ENCODE measurements around the gene ADAM10.

The ADAM10 gene

GRCh38 chr15:58569455-58569854, 180.1 kb downstream of the ADAM10 start:
- no peak overlapping the region for H3K4me2 ChIP-seq (ENCODE audit: low read depth, low read length, poor library complexity, severe bottlenecking)
- H3K9me2 ChIP-seq (replicated peaks; ENCODE audit: low read depth, low read length): no peaks in the 10 kb centered on the region
- no peaks in the 10 kb centered on the region for H4K20me1 ChIP-seq (ENCODE audit: insufficient read depth, low read length, poor library complexity, severe bottlenecking)
- no peak overlapping the region for H3K9ac ChIP-seq (ENCODE audit: low read depth, low read length, poor library complexity, severe bottlenecking)
- H3K4me1 ChIP-seq (ENCODE audit: insufficient read depth, low read length, poor library complexity, severe bottlenecking): peaks cover 13% of the 10 kb centered on the region
- H3K79me2 ChIP-seq (ENCODE audit: insufficient read depth, low read length): no peaks in the 10 kb centered on the region
- no peaks in the 10 kb centered on the region for H3K36me3 ChIP-seq (ENCODE audit: insufficient read depth, low read length)
- no peak overlapping the region; the same call in 1 of the 2 replicates for H2AFZ ChIP-seq (ENCODE audit: low read length)
- TF ChIP-seq, protein P1, sequence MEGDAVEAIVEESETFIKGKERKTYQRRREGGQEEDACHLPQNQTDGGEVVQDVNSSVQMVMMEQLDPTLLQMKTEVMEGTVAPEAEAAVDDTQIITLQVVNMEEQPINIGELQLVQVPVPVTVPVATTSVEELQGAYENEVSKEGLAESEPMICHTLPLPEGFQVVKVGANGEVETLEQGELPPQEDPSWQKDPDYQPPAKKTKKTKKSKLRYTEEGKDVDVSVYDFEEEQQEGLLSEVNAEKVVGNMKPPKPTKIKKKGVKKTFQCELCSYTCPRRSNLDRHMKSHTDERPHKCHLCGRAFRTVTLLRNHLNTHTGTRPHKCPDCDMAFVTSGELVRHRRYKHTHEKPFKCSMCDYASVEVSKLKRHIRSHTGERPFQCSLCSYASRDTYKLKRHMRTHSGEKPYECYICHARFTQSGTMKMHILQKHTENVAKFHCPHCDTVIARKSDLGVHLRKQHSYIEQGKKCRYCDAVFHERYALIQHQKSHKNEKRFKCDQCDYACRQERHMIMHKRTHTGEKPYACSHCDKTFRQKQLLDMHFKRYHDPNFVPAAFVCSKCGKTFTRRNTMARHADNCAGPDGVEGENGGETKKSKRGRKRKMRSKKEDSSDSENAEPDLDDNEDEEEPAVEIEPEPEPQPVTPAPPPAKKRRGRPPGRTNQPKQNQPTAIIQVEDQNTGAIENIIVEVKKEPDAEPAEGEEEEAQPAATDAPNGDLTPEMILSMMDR (conservative IDR thresholded peaks at IDR 0.05; ENCODE audit: low read length): no peak
- no peak for TF ChIP-seq EZH2phosphoT487 (IDR thresholded peaks at IDR 0.05; ENCODE audit: borderline replicate concordance)
- H3K27me3 ChIP-seq (ENCODE audit: insufficient read depth, low read length, poor library complexity, severe bottlenecking): no peaks in the 10 kb centered on the region
- H3F3A ChIP-seq (ENCODE audit: low read depth): no peaks in the 10 kb centered on the region
- no peak overlapping the region for H3K4me3 ChIP-seq (ENCODE audit: low read length, poor library complexity, severe bottlenecking)
- no peaks in the 10 kb centered on the region for H3K9me3 ChIP-seq (ENCODE audit: insufficient read depth, low read depth, low read length)

- Histone ChIP-seq H3K79me2 (ENCODE audit: insufficient read depth, low read length) (no peaks in the 10 kb centered on the region), H3K4me2 (ENCODE audit: low read depth, low read length, poor library complexity, severe bottlenecking) (no peak overlapping the region), H3K9ac (ENCODE audit: low read depth, low read length, poor library complexity, severe bottlenecking) (no peak overlapping the region), H3F3A (ENCODE audit: low read depth) (no peaks in the 10 kb centered on the region), H3K27me3 (ENCODE audit: insufficient read depth, low read length, poor library complexity, severe bottlenecking) (no peaks in the 10 kb centered on the region), H3K4me3 (ENCODE audit: low read length, poor library complexity, severe bottlenecking) (no peak overlapping the region), H3K36me3 (ENCODE audit: insufficient read depth, low read length) (no peaks in the 10 kb centered on the region), H3K9me3 (ENCODE audit: insufficient read depth, low read depth, low read length) (no peaks in the 10 kb centered on the region), H3K4me1 (ENCODE audit: insufficient read depth, low read length, poor library complexity, severe bottlenecking) (peaks cover 10% of the 10 kb centered on the region), H2AFZ (ENCODE audit: low read length) (peak overlapping the region; percentile 74), H3K9me2 (replicated peaks; ENCODE audit: low read depth, low read length) (no peaks in the 10 kb centered on the region), H4K20me1 (ENCODE audit: insufficient read depth, low read length, poor library complexity, severe bottlenecking) (no peaks in the 10 kb centered on the region)
- no peak for TF ChIP-seq EZH2phosphoT487 (IDR thresholded peaks at IDR 0.05; ENCODE audit: borderline replicate concordance)
- TF ChIP-seq, protein P1 (conservative IDR thresholded peaks at IDR 0.05; ENCODE audit: low read length): no peak
These were observed 181.3 kb downstream of the ADAM10 start for GRCh38 chr15:58568157-58568571.

DNA sequence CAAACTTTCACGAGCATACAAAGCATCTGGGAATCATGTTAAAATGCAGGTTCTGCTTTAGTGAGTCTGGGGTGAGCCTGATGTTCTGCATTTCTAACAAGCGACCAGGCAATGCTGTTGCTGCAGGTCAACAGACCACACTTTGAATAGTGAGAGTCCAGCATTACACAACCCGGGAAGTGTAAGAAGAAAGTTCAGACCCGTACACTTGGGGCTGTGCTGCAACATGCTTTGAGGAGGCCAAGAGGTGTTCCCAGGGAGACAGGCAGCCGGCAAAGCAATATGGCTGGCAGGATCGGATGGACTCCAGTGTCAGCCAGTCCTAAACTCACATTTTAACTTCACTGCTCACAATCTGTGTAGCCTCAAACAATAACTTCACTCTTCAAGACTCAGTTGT, 183.5 kb downstream of the ADAM10 start:
- H3K9me3 ChIP-seq (ENCODE audit: insufficient read depth, low read depth, low read length): no peaks in the 10 kb centered on the region
- no peaks in the 10 kb centered on the region for H4K20me1 ChIP-seq (ENCODE audit: insufficient read depth, low read length, poor library complexity, severe bottlenecking)
- no peak overlapping the region for H3K9ac ChIP-seq (ENCODE audit: low read depth, low read length, poor library complexity, severe bottlenecking)
- no peaks in the 10 kb centered on the region for H3K79me2 ChIP-seq (ENCODE audit: insufficient read depth, low read length)
- H3F3A ChIP-seq (ENCODE audit: low read depth): no peaks in the 10 kb centered on the region
- H3K27me3 ChIP-seq (ENCODE audit: insufficient read depth, low read length, poor library complexity, severe bottlenecking): no peaks in the 10 kb centered on the region
- H3K4me2 ChIP-seq (ENCODE audit: low read depth, low read length, poor library complexity, severe bottlenecking): no peak overlapping the region
- no peaks in the 10 kb centered on the region for H3K36me3 ChIP-seq (ENCODE audit: insufficient read depth, low read length)
- no peak overlapping the region for H3K4me3 ChIP-seq (ENCODE audit: low read length, poor library complexity, severe bottlenecking)
- peaks cover 10% of the 10 kb centered on the region for H3K4me1 ChIP-seq (ENCODE audit: insufficient read depth, low read length, poor library complexity, severe bottlenecking)
- TF ChIP-seq, protein P1 (conservative IDR thresholded peaks at IDR 0.05; ENCODE audit: low read length): no peak
- no peak for TF ChIP-seq EZH2phosphoT487 (IDR thresholded peaks at IDR 0.05; ENCODE audit: borderline replicate concordance)
- no peaks in the 10 kb centered on the region for H3K9me2 ChIP-seq (replicated peaks; ENCODE audit: low read depth, low read length)
- H2AFZ ChIP-seq (ENCODE audit: low read length): no peak overlapping the region

All from Loucy (cell line).